LNCAP (cell line): Measurements from ENCODE around the gene AVPI1.

ENCODE experiments used
- TF ChIP-seq, protein P1 (sequence below): fragments of 450-650 bp; IDR thresholded peaks from 2 replicates; pipeline ENCODE4 v1.5.1; 2017; ENCODE audit warnings: mild to moderate bottlenecking

AVPI1 gene

DNA sequence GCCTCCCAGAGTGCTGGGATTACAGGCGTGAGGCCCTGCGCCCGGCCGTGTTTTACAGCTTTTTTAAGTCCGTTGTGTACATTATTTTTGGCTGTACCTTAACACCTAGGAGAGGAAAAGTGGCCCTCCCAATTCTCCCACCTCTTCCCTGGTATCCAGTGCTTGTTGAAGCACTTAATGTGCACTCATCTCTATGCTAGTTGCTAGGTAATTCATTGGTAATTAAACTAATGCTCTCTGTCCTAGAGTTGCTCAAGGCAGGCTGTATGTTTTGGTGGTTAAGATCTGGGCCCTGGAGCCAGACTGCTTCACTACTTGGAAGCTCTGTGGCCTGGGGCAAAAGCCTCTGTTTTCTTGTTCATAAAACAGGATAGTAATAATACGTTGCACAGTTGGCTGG, 19.6 kb downstream of the AVPI1 start:
- TF ChIP-seq, protein P1, sequence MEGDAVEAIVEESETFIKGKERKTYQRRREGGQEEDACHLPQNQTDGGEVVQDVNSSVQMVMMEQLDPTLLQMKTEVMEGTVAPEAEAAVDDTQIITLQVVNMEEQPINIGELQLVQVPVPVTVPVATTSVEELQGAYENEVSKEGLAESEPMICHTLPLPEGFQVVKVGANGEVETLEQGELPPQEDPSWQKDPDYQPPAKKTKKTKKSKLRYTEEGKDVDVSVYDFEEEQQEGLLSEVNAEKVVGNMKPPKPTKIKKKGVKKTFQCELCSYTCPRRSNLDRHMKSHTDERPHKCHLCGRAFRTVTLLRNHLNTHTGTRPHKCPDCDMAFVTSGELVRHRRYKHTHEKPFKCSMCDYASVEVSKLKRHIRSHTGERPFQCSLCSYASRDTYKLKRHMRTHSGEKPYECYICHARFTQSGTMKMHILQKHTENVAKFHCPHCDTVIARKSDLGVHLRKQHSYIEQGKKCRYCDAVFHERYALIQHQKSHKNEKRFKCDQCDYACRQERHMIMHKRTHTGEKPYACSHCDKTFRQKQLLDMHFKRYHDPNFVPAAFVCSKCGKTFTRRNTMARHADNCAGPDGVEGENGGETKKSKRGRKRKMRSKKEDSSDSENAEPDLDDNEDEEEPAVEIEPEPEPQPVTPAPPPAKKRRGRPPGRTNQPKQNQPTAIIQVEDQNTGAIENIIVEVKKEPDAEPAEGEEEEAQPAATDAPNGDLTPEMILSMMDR = no peak

DNA sequence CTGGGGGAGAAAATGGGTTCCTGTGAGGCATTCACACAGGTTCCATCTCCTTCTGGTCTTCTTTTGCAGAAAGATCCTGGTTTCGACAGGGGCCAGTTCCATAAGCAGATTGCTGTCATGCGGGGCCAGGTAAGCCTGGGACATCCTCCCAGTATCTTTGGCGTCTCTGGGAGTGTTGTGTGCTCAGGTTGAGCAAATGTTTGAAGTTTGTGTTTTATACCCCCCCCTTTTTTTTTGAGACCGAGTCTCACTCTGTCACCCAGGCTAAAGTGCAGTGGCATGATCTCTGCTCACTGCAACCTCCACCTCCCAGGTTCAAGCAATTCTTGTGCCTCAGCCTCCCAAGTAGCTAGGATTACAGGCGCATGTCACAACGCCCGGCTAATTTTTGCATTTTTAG, 20.0 kb downstream of the AVPI1 start:
- TF ChIP-seq, protein P1 = no peak

DNA sequence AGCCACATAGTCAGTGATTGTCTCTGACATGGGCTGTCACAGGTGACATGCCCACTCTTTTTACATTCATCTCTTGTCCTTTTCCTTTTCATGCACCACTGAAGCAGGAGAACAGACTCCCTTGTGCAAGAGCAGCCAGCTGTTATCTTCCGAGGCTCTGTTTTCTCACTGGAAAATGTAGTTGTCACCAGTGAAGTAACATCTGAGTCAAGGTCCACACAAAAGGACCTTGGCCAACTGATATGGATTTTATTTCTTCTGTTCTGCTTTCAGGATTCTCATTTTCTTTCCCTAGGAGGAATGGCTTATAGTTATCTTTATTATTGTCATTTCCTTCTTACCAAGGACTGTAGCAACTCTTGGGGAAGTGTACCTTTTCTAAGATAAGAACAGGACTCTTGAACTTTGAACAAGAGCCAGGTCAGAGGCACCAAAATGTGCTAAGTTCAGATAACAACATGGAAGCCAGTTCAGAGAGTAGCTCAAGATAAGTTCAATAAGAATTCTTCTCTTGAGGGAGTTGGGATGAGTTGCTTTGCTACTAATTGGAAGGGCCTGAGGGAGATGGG, 22.7 kb downstream of the AVPI1 start:
- TF ChIP-seq, protein P1 = no peak

DNA sequence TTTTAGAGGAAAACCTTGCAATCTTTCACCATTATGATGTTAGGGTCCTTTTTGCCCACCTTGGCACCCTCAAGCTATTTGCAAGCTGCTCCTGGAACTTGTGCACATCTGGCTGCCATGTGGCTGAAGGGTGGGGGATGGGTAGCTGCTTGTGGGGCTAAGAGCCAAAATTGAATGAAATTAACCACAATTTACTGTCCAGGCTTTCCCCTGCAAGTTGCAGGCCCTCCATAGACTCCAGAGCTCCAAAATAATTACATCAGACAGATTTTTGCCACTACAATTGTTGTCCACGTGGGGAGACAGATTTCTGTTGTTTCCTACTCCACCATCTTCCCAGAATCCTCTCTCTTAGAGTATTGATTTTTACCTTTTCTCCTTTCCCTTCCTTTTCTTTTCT, 27.5 kb downstream of the AVPI1 start:
- TF ChIP-seq, protein P1 = no peak

DNA sequence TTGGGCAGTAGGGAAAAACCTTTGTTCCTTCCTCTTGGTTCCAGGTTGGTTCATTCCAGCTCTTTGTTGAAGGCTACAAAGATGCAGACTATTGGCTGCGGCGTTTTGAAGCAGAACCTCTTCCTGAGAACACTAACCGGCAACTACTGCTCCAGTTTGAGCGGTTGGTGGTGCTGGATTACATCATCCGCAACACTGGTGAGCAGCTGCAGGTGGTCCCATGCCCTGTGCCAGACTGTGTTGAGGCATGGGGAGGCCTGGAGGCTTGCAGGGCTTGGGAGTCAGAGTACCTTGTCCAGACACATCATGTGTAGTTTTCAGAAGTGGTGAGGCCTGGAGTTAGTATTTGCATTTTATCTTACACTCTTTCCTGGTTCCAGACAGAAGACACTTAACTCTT, 30.3 kb downstream of the AVPI1 start:
- TF ChIP-seq, protein P1 = no peak

DNA sequence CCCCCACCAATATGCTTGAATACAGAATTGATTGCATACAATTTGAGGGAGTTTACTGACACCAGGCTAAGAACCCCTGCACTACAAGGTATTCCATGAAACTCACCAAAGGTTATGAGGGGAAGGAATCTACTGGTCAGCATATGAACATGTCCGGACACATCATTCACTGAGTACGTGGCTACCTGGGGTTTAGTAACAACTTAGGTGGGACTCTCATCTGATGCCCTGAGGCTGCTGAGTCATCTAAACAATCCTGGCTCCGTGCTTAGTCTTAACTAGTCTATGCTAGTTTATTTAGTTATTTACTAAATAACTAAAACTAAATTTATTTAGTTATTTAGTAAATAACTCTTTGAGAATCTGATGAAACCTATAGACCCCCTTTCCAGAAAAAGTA, 35.3 kb downstream of the AVPI1 start:
- TF ChIP-seq, protein P1 = no peak

DNA sequence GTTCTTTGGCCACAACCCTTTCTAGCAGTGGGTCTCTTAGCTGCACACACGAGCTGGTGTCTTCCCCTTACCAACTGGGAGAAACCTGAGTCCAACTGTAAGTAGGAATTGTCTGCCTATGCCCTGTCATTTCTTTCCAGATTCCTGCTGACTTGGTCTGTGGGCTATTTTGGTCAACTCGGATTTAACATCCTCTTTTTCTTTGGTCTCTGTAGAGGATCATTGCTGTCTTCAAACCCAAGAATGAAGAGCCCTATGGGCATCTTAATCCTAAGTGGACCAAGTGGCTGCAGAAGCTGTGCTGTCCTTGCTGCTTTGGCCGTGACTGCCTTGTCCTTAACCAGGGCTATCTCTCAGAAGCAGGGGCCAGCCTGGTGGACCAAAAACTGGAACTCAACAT, 36.3 kb downstream of the AVPI1 start:
- TF ChIP-seq, protein P1 = no peak
